Colon (tissue), 2 donors: Measurements from ENCODE around the gene DCLRE1B.

Source experiments
- FAIRE-seq: peaks from 2 replicates; lab custom pipeline; 2012; peaks lifted over from hg19 to GRCh38; lab: Jason Lieb, UNC
- donor health status: control.
- donor health status: control.

The DCLRE1B gene

DNA sequence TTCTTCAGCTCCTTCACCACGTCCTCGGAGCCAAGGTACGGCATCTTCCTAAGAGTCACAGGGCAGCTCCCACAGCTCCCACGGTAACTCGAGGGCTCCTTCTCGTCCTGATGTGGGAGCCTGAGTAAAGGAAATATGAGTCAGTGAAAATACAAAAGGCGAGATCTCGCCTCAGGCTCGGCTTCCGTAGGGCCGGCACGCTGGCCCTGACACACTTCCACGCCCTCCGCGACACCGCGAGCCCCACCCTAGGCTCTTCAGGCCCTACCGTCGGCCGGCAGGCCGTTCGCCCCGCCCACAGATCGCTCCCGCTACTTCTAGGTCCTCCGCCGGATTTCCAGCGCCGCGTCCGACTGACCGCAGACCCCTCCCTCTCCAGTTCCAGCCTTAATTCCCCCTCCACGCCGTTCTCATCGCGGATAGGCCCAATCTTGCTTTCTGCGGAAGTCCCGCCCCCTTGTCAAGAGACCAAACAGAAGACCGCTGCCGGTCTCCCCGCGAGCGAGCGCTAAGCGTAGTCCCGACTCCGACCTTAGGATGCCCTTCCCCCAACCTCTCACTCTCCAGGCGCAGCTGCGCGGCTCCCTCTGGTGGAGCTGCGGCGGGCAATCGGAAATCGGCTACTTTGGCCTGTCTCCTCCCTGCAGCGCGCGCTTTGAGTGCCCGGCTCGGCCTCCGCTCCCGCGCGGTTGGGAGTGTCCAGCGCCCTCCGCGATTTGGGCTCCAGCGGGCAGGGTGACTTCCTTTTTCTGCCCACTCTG, at the start of gene DCLRE1B, which contains the start of gene AP4B1:
DCLRE1B (plus strand) TSS at position 653 of the 761 bp plus-strand sequence. CDS start 261 bp downstream, outside the sequence.
AP4B1 (minus strand) TSS at position 126 of the 761 bp plus-strand sequence; CDS start at position 44, 82 bp downstream.
- peak; percentile 65 for FAIRE-seq

DNA sequence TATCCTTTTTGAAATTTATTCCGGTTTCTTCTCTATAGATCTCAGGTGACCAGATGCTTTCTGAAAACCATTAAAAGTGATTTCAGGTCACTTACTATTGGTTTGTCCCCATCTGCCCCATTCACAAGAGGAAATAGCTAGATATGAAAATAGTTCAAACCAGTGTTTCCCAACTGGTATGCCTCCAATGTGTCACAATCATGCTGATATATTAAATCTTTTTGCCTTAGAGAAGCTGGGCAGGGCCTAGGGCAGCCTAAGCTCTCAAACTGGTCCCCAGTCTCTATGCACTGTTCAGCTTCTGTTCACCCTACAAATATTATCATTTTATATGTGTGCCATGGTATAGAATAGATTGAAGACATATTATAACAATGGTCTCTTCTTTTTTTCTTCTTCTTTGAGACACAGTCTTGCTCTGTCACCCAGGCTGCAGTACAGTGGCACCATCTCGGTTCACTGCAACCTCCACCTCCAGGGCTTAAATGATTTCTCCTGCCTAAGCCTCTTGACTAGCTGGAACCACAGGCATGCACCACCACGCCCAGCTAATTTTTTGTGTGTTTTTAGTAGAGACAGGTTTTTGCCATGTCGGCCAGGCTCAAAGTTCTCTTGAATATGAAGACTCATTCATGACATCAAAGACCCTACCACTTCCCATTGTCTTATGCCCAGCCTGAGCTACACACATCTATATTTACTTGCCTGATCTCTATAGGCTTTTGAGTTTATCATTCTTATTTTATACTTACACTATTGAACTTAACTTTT, 49.3 kb upstream of the DCLRE1B start:
- no peak for FAIRE-seq

DNA sequence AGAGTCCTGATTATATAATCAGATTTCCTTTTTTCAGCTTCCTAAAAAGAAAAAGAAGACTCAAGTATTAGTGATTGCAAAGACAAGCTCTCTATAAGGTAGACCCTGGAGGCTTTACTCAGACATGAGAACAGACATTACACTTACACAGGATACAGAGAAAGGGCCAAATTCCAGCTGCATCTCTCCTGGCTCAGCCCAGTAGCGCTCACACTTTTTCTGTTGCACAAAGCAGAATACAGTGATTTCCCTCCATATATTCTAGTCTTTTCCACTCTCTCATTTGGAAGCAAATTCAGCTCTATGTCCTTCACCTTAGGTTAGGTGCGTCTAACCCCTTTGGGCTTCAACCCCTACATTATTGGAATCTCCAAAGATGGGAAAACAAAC, 48.7 kb upstream of the DCLRE1B start:
- no peak for FAIRE-seq

DNA sequence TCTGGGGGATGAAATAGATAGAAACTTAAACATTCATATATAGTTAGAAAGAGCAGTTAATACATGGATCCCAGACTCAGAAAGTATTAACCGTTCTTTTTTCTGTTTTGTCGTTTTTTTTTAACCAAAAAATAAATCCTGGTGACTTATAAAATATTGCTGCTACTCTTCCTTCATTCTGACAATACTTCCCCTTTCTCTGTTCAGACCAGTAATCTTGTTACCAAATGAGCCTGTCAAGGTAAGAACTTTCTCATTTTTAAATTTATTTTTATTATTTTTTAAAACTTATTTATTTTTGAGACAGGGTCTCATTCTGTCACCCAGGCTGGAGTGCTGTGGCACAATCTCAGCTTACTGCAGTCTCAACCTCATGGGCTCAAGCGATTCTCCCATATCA, 47.4 kb upstream of the DCLRE1B start:
- no peak for FAIRE-seq

DNA sequence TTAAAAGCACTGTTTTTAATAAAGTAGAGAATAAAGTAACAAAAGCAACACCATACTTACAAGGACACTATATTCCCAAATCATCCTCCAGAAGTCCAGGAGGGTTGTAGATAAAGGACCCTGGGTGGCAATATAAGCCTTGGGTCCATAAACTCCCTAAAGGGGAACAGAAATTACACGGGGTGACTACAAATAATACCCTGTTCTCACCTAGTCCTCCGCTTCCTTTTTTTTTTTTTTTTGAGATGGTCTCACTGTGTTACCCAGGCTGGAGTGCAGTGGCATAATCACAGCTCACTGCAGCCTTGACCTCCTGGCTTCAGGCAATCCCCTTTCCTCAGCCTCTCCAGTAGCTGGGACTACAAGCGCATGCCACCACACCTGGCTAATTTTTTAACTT, 46.7 kb upstream of the DCLRE1B start:
- FAIRE-seq: no peak

DNA sequence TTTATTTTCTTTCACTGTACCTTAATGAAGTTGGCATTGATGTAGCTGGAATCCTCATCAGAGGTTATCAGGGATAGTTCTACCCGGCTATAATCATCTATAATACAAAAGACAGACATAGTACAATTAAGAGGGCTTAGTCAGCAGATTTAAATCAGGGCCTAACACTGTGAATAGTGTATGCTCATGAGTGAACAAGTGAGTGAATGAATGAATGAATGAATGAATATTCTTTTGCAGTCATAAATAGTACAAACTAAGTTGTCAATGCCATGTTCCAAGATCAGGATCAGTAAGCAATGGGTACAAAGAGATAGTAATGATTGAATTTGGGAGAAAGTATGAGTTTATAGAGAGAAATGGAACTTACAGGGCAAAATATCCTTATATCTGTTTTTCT, 46.1 kb upstream of the DCLRE1B start:
- FAIRE-seq: no peak

DNA sequence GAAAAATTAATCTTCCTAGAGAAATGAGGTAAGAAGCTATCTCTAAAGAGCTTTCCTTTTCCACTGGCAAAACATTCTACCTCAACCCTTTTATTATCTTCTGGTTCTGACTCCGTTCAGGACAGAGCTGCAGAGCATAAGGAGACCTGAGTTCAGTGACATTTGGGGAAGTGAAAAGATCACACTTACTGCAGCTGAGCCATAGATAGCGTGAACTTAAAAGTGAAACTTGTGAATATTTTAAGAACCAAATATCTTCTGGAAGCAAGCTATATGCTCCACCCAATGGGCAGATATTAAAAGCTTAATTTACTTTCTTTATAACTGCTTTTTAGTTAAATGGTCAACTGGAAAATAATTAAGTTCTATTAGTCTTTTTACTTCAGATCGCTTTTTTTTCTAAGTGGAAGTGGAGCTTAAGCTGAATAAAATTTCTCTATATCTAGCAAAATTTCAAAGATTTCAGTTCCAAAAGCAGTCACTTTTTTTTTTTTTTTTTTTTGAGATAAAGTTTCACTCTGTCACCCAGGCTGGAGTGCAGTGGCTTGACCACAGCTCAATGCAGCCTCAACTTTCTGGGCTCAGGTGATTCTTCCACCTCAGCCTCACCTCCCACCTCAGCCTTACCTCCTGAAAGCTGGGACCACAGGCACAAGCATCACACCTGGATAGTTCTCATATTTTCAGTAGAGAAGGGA, 45.5 kb upstream of the DCLRE1B start:
- no peak for FAIRE-seq

DNA sequence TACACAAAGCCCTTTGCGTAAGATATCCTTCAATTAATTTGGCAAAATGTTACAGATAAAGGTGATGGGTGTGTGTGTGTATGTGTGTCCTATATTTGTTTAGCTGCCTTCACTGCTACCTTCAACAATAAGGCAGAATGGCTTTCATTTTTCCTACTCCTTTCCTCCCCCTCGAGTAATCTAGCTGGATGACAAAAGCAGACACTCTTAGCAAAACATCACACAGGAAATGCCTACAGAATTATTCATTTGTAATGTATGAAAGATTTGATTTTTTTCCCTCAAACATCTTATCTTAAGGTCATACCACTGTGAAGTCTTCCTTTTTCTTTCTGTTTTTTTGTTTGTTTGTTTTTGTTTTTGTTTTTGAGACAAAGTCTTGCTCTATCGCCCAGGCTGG, 44.2 kb upstream of the DCLRE1B start:
- no peak for FAIRE-seq

DNA sequence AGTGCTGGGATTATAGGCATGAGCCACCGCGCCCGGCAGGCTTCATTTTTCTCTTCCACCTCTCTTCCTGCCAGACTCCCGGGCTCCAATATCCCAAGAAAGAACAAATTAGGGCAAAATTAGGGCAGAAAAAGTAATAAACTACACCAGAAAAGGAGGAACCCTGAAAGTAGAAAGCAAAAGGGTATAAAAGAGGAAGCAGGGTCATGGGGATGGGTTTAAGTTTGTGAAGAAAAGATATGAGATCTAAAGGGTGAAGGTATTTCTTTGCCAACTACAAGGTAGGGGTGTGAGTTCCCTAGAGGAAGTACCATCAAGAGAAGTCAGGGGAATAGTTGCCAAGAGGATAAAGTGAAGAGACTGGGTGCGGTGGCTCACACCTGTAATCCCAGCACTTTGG, 43.5 kb upstream of the DCLRE1B start:
- FAIRE-seq: no peak

DNA sequence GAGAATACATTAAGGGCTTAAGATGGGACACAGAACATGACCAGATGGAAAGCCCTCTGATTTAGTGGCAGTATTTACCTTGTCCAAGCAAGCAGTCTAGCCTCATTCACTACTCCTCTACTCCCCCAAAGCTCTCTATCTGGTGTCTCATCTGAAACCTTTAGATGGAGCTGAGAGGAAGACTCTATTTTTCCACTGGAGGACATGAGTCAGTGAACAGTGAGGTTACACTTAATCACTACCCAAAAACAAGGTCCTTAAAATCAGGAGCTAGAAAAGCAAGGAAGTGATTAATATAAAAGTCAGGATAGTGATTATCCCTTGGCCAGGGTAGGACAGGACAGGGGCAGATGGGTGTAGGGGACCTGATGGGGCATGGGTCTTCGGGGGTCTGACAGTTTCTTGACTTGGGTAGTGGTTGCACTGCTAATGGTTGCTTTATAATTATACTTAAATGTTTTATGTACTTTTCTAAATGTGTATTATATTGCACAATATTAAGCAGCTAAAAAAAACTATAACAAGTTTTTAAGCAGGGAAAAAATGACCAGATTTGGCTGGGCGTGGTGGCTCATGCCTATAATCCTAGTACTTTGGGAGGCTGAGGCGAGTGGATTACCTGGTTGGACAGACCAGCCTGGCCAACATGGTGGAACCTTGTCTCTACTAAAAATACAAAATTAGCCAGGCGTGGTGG, 36.6 kb upstream of the DCLRE1B start:
- no peak for FAIRE-seq

DNA sequence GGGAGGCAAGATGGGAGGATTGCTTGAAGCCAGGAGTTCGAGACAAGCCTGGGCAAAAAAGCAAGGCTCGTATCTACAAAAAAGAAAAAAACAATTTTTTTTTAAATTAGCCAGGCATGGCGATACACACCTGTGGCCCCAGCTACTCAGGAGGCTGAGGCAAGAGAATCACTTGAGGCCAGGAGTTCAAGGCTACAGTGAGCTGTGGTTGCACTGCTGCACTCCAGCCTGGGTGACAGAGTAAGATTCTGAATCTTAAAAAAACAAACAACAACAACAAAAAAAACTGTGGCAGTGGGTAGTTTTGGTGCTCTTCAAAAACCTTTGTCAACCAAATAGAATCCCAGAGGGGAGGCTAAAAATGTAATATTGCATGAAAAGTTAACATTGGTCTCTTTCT, 34.3 kb upstream of the DCLRE1B start:
- no peak for FAIRE-seq

DNA sequence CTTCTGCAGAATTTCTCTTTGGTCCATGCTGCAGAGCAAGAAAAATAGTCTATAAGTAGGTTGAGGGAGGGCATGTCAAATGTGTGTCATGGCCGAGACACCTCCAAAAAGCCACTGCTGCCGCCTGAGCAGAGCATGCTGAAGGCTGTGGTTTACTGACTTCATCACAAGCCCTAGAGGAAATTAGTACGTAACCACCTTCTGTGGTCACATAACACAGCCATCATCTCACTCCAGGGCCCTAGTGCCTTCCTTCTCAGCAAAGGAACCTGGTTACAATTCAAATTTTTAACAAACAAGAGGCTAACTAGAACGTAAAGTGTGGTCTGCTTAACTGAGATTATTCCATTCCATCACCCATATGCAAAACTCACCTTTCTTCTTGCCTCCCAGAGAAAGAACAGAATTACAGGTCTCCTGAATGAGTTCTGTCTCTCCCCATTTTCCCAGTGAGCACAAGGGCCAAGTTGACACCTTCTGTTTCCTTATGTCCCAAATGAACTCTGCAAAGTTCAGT, 33.5 kb upstream of the DCLRE1B start, which contains the start of gene PTPN22:
PTPN22 (minus strand) TSS at position 116 of the 517 bp plus-strand sequence.
- FAIRE-seq: no peak

DNA sequence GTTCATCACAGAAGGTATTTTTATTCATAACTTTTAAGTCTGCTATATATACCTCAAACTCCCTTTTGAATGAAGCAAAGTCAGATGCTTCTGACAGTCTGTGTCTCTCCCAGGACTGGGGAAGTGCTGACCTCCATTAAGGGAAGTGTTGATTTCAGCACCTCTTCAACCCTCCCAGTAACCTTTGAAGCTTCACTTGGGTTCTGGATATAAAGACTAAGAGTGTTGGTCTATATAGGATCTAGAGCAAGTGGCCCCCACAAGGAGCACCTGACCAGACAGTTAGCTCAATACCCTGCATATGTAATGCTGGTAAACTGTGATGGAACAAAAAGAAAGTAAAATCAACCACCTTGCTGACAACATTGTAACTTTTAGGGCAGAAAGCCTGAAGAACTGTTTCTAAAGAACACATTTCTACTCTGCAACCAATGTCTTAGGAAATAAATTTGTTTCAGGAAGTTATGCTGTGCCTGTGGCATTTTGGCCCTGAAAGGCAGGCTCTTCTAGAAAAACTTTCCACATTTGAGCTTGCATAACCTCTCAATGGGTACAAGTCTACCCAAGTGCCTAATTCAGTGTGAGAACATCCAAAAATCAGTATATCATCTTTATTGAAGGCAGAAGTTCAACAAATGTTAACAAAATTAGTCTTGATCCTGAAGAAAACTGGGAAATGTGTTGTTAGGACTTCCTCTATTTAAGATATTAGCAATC, 32.7 kb upstream of the DCLRE1B start:
- no peak for FAIRE-seq

DNA sequence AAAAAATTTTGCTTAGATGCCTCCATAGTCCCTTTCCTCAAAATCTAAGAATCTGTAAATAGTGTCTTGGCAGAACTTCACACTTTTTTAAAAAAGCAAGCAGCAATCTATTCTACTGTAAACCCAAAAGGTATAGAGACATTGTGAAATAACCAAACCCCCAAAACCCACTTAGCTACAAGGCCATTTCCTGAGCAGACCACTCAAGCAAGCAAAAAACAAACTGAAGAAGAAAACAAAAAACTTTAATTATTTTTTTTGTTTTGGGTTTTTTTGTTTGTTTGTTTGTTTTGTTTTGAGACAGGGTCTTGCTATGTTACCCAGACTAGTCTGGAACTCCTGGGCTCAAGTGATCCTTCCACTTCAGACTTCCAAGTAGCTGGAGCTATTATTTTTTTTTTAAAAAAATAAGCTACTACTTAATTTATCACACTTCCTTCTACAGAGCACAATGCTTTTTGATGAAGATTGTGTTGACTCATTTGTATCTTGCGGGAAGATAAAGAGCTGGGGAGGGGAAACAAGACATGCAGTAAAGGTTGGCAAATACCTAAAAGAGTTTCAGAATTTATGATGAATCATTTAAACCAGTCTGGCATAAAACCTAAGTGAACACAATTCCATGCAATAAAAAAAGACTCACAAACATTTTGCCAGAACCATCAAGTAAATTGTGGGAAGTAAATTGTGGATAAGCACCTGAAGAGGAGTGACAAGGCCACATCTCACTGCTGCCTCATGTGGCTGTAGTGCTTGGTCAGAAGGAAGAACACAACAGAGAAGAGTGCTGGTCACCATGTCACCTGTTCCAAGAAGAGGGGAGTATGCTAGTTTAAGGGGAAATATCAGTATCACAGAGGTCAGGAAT, 30.9 kb upstream of the DCLRE1B start:
- peak; percentile 84 for FAIRE-seq

DNA sequence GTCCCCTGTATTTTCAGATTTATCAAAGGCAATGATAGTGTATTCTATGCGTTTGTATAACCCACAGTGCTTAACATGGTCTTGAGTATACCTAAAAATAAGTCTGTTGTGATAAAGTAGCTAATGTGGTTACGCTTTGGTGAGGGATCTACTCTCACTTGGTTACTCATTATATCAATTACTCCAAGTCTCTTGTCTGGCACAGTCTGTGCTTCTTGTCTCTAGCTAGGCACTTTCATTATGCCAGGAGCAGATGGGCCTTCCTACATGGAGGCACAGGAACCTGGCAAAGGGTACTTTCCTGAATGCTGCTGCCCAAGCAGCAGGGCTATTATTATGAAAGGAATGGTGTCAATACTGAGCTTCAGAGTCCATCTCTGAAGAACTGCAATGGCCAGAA, 29.4 kb upstream of the DCLRE1B start:
- FAIRE-seq: no peak

DNA sequence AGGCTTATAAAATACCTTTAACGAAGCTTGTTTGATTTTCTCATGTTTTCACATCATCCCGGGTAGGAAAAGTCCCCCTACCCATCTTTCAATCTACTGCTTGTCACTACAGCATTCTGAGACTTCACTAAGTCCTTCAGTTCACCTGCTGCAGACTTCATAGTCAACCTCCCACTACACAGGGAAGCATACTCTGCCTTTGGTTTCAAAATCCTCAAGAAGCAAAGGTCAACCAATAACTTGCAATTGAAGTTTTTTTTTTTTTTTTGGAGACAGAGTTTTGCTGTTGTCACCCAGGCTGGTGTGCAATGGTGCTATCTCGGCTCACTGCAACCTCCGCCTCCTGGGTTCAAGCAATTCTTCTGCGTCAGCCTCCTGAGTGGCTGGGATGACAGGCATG, 28.9 kb upstream of the DCLRE1B start:
- FAIRE-seq: no peak

DNA sequence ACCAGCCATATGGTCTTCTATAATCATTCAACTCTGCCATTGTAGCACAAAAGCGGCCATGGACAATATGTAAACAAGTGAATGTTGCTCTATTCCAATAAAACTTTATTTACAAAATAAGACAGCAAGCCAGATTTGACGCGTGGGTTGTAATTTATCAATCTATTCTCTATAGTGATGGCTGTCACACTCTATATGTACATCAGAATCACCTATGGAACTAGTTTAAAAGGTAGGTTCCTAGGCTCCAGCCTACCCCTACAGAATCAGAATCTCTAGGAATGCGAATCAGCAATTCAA, 25.4 kb upstream of the DCLRE1B start:
- no peak for FAIRE-seq

DNA sequence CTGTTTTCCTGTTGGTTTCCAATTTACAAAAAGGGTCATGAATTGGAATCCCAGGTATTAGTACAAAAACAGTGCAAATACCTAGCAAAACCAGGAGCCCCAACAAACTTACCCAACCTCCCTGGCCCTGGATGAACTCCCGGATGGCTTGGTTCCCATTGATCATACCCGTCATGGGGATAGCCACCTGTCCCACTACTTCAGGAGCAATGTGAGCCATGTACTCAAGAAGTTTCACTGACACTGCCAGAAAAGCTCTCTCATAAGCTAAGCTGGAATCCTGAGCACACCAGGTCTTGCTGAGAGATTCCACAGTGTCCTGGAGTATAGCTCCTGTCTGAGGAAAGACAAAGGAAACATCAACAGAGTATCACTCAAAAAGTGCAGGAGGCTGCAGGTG, 23.5 kb upstream of the DCLRE1B start:
- no peak for FAIRE-seq

DNA sequence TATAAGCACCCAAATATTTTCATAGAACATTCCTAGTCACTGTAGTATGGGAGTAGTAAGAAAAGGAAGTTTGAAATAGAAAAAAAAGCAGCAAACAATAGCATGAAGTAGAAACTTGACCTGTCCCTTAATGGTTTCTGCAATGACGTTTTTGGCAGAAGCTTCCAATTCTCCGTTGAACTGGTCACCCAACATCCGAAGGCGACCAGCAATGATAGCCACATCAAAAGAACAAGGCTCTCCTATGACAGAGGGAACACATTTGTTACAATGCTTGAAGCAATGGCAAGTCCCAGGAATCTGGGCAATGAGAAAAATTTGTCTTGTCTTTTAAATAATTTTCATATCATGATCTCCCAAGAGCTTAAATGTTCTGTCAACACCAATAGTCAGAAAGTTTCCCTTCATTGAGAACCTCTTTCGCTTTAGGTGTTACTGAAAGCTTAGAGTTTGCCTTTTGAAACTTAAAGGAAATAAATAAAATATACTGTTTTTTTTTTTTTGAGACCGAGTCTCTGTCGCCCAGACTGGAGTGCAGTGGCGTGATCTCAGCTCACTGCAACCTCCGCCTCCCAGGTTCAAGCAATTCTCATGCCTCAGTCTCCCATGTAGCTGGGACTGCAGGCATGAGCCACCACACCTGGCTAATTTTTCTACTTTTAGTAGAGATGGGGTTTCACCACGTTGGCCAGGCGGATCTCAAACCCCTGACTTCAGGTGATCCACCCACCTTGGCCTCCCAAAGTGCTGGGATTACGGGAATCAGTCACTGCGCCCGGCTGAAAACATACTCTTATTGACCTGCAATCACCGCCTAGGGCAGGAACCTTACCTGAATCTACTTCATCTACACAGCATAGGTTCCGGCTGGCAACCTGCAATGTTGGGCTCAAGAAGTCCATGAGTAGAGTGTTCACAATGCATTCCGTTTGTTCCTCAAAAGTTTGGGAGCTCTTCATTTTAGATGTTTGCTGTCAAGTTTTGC, 18.4 kb upstream of the DCLRE1B start:
- no peak for FAIRE-seq
